GM18858 (cell line): ENCODE measurements around the gene PRICKLE4.

Source experiments
- ATAC-seq: cut with Tn5 transposase; IDR thresholded peaks from one replicate; pipeline ENCODE4 v1.9.1; 2021; ENCODE audit not compliant: unreplicated experiment

The PRICKLE4 gene

GRCh38 chr6:41836022-41836659 lies 55.6 kb downstream of the PRICKLE4 start:
- no peak for ATAC-seq

DNA sequence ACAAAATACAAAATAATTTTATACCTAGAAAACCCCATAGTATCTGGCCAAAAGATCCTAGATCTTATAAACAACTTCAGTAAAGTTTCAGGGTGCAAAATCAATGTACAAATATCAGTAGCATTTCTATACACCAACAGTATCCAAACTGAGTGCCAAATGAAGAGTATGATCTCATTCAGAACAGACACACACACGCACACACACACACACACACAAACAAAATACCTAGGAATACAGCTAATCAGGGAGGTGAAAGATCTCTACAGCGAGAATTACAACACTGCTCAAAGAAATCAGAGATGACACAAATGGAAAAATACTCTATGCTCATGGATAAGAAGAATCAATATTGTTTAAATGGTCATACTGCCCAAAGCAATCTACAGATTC lies 56.1 kb downstream of the PRICKLE4 start:
- ATAC-seq: no peak
